Measurements from ENCODE around the gene TDRKH.
A peak's percentile ranks its signal among the peaks of the same experiment; 100 is the strongest.
"Not testable (repeated sequence)": the region's sequence is repeated elsewhere in the genome, so short reads cannot be mapped to it uniquely, and the experiment has no call there.

The TDRKH gene

GRCh38 chr1:151798571-151798970 lies 8.3 kb upstream of the TDRKH start:
- TF ChIP-seq MYC (IDR thresholded peaks at IDR 0.05; ENCODE audit: low read depth, low read length) (no peak), MAX (IDR thresholded peaks at IDR 0.05; ENCODE audit: low read depth, low read length) (no peak), POLR2A (IDR thresholded peaks at IDR 0.05; ENCODE audit: extremely low read depth, insufficient read length) (no peak), CTCF (IDR thresholded peaks at IDR 0.05; ENCODE audit: low read depth, low read length) (no peak)
- DNase-seq (ENCODE audit: low read depth) = no peak
- no peak overlapping the region for H3K4me3 ChIP-seq (ENCODE audit: low read depth, low read length)

- TF ChIP-seq MYC (IDR thresholded peaks at IDR 0.05; ENCODE audit: low read depth, low read length) (no peak), CTCF (IDR thresholded peaks at IDR 0.05; ENCODE audit: low read depth, low read length) (no peak), MAX (IDR thresholded peaks at IDR 0.05; ENCODE audit: low read depth, low read length) (no peak; the same call in 1 of the 2 replicates), POLR2A (IDR thresholded peaks at IDR 0.05; ENCODE audit: extremely low read depth, insufficient read length) (no peak)
- peak overlapping the region; percentile 83 for H3K4me3 ChIP-seq (ENCODE audit: low read depth, low read length)
- DNase-seq (ENCODE audit: low read depth) = peak; percentile 35
Observed at GRCh38 chr1:151790940-151791651, 796 bp upstream of the TDRKH start.

GRCh38 chr1:151787689-151788088 lies 2.6 kb downstream of the TDRKH start:
- DNase-seq (ENCODE audit: low read depth) = no peak
- H3K4me3 ChIP-seq (ENCODE audit: low read depth, low read length) = no peak overlapping the region
- TF ChIP-seq MYC (IDR thresholded peaks at IDR 0.05; ENCODE audit: low read depth, low read length) (no peak), CTCF (IDR thresholded peaks at IDR 0.05; ENCODE audit: low read depth, low read length) (no peak), MAX (IDR thresholded peaks at IDR 0.05; ENCODE audit: low read depth, low read length) (no peak), POLR2A (IDR thresholded peaks at IDR 0.05; ENCODE audit: extremely low read depth, insufficient read length) (no peak)

- DNase-seq (ENCODE audit: low read depth) = no peak
- no peak for TF ChIP-seq MAX (IDR thresholded peaks at IDR 0.05; ENCODE audit: low read depth, low read length)
- no peak for TF ChIP-seq MYC (IDR thresholded peaks at IDR 0.05; ENCODE audit: low read depth, low read length)
- TF ChIP-seq POLR2A (IDR thresholded peaks at IDR 0.05; ENCODE audit: extremely low read depth, insufficient read length) = no peak
- TF ChIP-seq CTCF (IDR thresholded peaks at IDR 0.05; ENCODE audit: low read depth, low read length) = no peak
- H3K4me3 ChIP-seq (ENCODE audit: low read depth, low read length) = no peak overlapping the region
Observed at GRCh38 chr1:151783796-151784195, 6.5 kb downstream of the TDRKH start.

- no peak overlapping the region for H3K4me3 ChIP-seq (ENCODE audit: low read depth, low read length)
- no peak for DNase-seq (ENCODE audit: low read depth)
- TF ChIP-seq MAX (IDR thresholded peaks at IDR 0.05; ENCODE audit: low read depth, low read length) (no peak), MYC (IDR thresholded peaks at IDR 0.05; ENCODE audit: low read depth, low read length) (no peak), CTCF (IDR thresholded peaks at IDR 0.05; ENCODE audit: low read depth, low read length) (no peak), POLR2A (IDR thresholded peaks at IDR 0.05; ENCODE audit: extremely low read depth, insufficient read length) (no peak)
Observed at GRCh38 chr1:151782741-151783140, 7.6 kb downstream of the TDRKH start.

- DNase-seq (ENCODE audit: low read depth) = not testable (repeated sequence)
Observed at GRCh38 chr1:151782026-151782425, 8.3 kb downstream of the TDRKH start.

GRCh38 chr1:151780736-151781135 lies 9.6 kb downstream of the TDRKH start:
- not testable (repeated sequence) for H3K4me3 ChIP-seq (ENCODE audit: low read depth, low read length); DNase-seq (ENCODE audit: low read depth)

More at GRCh38 chr1:151782026-151782425, 8.3 kb downstream of the TDRKH start:
- H3K4me3 ChIP-seq (ENCODE audit: low read depth, low read length) = not testable (repeated sequence)
